NCI-H2081 treated with DMSO at 0.1 percent for 48 hours (cell line): Measurements from ENCODE around the gene ZNF300.
"Not testable (repeated sequence)": the region's sequence is repeated elsewhere in the genome, so short reads cannot be mapped to it uniquely, and the experiment has no call there.

Experiments
- DNase-seq: peaks from one replicate; lab custom pipeline; 2025; lab: John Stamatoyannopoulos, UW

ZNF300 gene

GRCh38 chr5:150845185-150845859 is 59.5 kb downstream of the ZNF300 start:
- not testable (repeated sequence) for DNase-seq
